Stomach (tissue), 9 donors: ENCODE measurements around the gene SCLT1. TPM values are rescaled to one million over a fixed set of nuclear protein-coding genes. Genes with fewer than 3 reads are reported as not detected.

ENCODE experiments used
- DNase-seq, 2 donors: peaks; one replicate each; pipeline versions ENCODE4 v3.0.0 to v3.0.0-alpha.2; 2013 to 2019
- H3K27ac ChIP-seq, 5 donors: fragments of 200-600 bp in 4 of 5; sonication (generic) in 4 of 5; one replicate each; pipeline ENCODE4 v1.5.1; 2013 to 2019; ENCODE audit warnings: mild to moderate bottlenecking in 1 of 5, moderate library complexity in 1 of 5
- H3K27me3 ChIP-seq, 3 donors: fragments of 200-600 bp; sonication (generic); one replicate each; pipeline ENCODE4 v1.5.1; 2017 to 2019; ENCODE audit warnings: mixed run types in 1 of 3
- H3K36me3 ChIP-seq, 4 donors: fragments of 200-600 bp; sonication (generic); 1 replicate in 3 of 4; 2 replicates in 1 of 4; pipeline ENCODE4 v1.5.1; 2016 to 2019
- H3K4me1 ChIP-seq, 4 donors: fragments of 200-600 bp; sonication (generic); one replicate each; pipeline ENCODE4 v1.5.1; 2016 to 2019
- H3K4me3 ChIP-seq, 4 donors: fragments of 200-600 bp; sonication (generic) in 3 of 4; one replicate each; pipeline ENCODE4 v1.5.1; 2016 to 2019; ENCODE audit warnings: mild to moderate bottlenecking in 1 of 4
- H3K9me3 ChIP-seq, 4 donors: fragments of 200-600 bp; sonication (generic); one replicate each; pipeline ENCODE4 v1.5.1; 2016 to 2019
- EP300 ChIP-seq: sonication (generic); formaldehyde crosslinking; IDR thresholded peaks from one replicate; pipeline ENCODE4 v1.6.1; 2017; ENCODE audit warnings: antibody characterized with exemption
- POLR2A ChIP-seq, 4 donors: fragments of 450-650 bp; IDR thresholded peaks; one replicate each; pipeline ENCODE4 v1.6.1; 2016; ENCODE audit warnings: antibody characterized with exemption in 4 of 4, control low read depth in 2 of 4, mild to moderate bottlenecking in 1 of 4, moderate library complexity in 1 of 4
- POLR2AphosphoS5 ChIP-seq, 3 donors: sonication (generic); formaldehyde crosslinking; IDR thresholded peaks; one replicate each; pipeline ENCODE4 v1.6.1; 2016; ENCODE audit warnings: antibody characterized with exemption in 3 of 3
- WGBS, 5 donors: extraction: QIAGEN DNeasy Blood & Tissue Kit in 3 of 5; methylation state at CpG; one replicate each; pipeline versions ENCODE4 v1.1.5 to v1.1.7; 2013 to 2018; 5-methylcytosine and 5-hydroxymethylcytosine counted together
- intact Hi-C: fragments of 100-400 bp; cut with DNase I; formaldehyde crosslinking; loops from one replicate; pipeline ENCODE4 v1.15.1; 2023; ENCODE audit warnings: low total_unique reads
- polyA plus RNA-seq, 3 donors: library from polyadenylated mRNA; stranded (reverse); fragments of 200-250 nt; gene quantifications; one replicate each; pipeline ENCODE4 v1.2.3, GENCODE V29; 2013
- total RNA-seq, 5 donors: library from RNA; depleted of rRNA; stranded (reverse); fragments of >200 nt; gene quantifications; one replicate each; pipeline versions ENCODE4 v1.1.0 to v1.2.3, GENCODE V29; 2014 to 2016
- TF ChIP-seq, protein P1 (sequence below), 7 experiments: fragments of 450-650 bp in 4 of 7; fragments of 200-600 bp in 3 of 7; sonication (generic) in 3 of 7; IDR thresholded peaks; one replicate each; pipeline ENCODE4 v1.5.1; 2016 to 2019; ENCODE audit warnings: antibody characterized with exemption in 7 of 7, control low read depth in 2 of 7, mild to moderate bottlenecking in 1 of 7
- donor health status: healthy with polysubstance abuse.
- donor health status: Bipolar disorder and iron deficiency.
- donor health status: healthy.

SCLT1 gene
- total and polyA plus RNA-seq, 8 donors: 2.3 to 49.0 (median 12.9) TPM

DNA sequence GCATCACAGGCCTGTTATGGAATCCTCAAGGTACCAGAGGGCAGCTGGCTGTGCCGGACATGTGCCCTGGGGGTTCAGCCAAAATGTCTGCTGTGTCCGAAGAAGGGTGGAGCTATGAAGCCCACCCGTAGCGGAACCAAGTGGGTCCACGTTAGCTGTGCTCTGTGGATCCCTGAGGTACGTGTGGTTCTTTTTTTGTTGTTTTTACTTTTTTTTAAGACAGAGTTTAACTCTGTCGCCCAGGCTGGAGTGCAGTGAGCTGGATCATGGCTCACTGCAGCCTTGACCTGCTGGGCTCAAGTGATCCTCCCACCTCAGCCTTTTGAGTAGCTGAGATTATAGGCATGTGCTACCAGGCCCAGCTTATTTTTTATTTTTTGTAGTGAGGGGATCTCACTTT, 237.7 kb downstream of the SCLT1 start:
- H3K4me3 ChIP-seq: no peak overlapping the region
- peaks cover 78 to 100% (median 99%) of the 10 kb centered on the region in 4 donors for H3K36me3 ChIP-seq
- TF ChIP-seq, protein P1, sequence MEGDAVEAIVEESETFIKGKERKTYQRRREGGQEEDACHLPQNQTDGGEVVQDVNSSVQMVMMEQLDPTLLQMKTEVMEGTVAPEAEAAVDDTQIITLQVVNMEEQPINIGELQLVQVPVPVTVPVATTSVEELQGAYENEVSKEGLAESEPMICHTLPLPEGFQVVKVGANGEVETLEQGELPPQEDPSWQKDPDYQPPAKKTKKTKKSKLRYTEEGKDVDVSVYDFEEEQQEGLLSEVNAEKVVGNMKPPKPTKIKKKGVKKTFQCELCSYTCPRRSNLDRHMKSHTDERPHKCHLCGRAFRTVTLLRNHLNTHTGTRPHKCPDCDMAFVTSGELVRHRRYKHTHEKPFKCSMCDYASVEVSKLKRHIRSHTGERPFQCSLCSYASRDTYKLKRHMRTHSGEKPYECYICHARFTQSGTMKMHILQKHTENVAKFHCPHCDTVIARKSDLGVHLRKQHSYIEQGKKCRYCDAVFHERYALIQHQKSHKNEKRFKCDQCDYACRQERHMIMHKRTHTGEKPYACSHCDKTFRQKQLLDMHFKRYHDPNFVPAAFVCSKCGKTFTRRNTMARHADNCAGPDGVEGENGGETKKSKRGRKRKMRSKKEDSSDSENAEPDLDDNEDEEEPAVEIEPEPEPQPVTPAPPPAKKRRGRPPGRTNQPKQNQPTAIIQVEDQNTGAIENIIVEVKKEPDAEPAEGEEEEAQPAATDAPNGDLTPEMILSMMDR (IDR thresholded peaks at IDR 0.05): no peak
- no peak for TF ChIP-seq POLR2AphosphoS5 (IDR thresholded peaks at IDR 0.05)
- no peak for TF ChIP-seq POLR2A (IDR thresholded peaks at IDR 0.05)
- no peak for TF ChIP-seq EP300
- intact Hi-C loops: no loop called here
- DNase-seq: no peak
- H3K4me1 ChIP-seq: peaks cover 0 to 35% (median 13%) of the 10 kb centered on the region in 4 donors
- no peak overlapping the region for H3K27ac ChIP-seq
- no peaks in the 10 kb centered on the region for H3K9me3 ChIP-seq
- no peaks in the 10 kb centered on the region for H3K27me3 ChIP-seq
- WGBS, 5 donors: 88 to 94% (median 93%) methylated on average over 7 of the region's 7 CpGs

GRCh38 chr4:128854433-128854832, 238.9 kb downstream of the SCLT1 start:
- no peak overlapping the region for H3K27ac ChIP-seq
- H3K4me1 ChIP-seq: peaks cover 0 to 25% (median 7%) of the 10 kb centered on the region in 4 donors
- peak in 1 of 2 donors; percentile 34 for DNase-seq
- H3K4me3 ChIP-seq: no peak overlapping the region
- WGBS, 5 donors: 51 to 62% (median 60%) methylated on average over 6 of the region's 6 CpGs
- TF ChIP-seq, protein P1 (IDR thresholded peaks at IDR 0.05): no peak
- TF ChIP-seq POLR2AphosphoS5 (IDR thresholded peaks at IDR 0.05) (no peak), EP300 (no peak), POLR2A (IDR thresholded peaks at IDR 0.05) (no peak)
- no peaks in the 10 kb centered on the region for H3K27me3 ChIP-seq
- H3K9me3 ChIP-seq: no peaks in the 10 kb centered on the region
- intact Hi-C loops: no loop called here
- peaks cover 82 to 100% (median 100%) of the 10 kb centered on the region in 4 donors for H3K36me3 ChIP-seq

GRCh38 chr4:128853741-128854140, 239.6 kb downstream of the SCLT1 start:
- H3K27me3 ChIP-seq: no peaks in the 10 kb centered on the region
- TF ChIP-seq POLR2A (IDR thresholded peaks at IDR 0.05): no peak
- TF ChIP-seq POLR2AphosphoS5 (IDR thresholded peaks at IDR 0.05): no peak
- TF ChIP-seq, protein P1 (IDR thresholded peaks at IDR 0.05): no peak
- TF ChIP-seq EP300: no peak
- H3K4me3 ChIP-seq: no peak overlapping the region
- intact Hi-C loops: no loop called here
- WGBS, 5 donors: 81 to 89% (median 84%) methylated on average over 5 of the region's 5 CpGs
- H3K27ac ChIP-seq: no peak overlapping the region
- peaks cover 0 to 18% (median 3%) of the 10 kb centered on the region in 4 donors for H3K4me1 ChIP-seq
- peaks cover 88 to 100% (median 100%) of the 10 kb centered on the region in 4 donors for H3K36me3 ChIP-seq
- H3K9me3 ChIP-seq: no peaks in the 10 kb centered on the region
- DNase-seq: no peak

DNA sequence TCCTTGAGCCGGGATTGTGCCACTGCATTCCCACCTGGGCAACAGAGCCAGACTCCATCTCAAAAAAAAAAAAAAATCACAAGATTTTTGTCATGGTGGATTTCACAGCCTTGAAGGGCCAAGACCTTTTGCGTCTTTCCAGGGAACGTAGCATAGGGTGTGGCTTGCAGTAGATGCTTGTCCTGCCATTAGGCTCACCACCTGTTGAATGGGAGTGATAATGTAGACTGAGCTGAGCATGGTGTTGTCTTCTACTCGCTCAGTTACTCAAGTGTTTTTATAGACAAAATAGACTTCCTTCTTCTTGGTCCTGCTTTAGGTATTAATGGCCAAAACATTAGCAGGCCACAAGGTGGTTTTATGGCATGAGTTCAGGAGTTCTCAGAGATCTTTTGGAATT, 243.1 kb downstream of the SCLT1 start:
- TF ChIP-seq POLR2AphosphoS5 (IDR thresholded peaks at IDR 0.05) (no peak), EP300 (no peak), POLR2A (IDR thresholded peaks at IDR 0.05) (no peak)
- TF ChIP-seq, protein P1 (IDR thresholded peaks at IDR 0.05): no peak
- no peak for DNase-seq
- Histone ChIP-seq H3K27me3 (no peaks in the 10 kb centered on the region), H3K4me3 (no peak overlapping the region), H3K27ac (no peak overlapping the region), H3K9me3 (no peaks in the 10 kb centered on the region), H3K4me1 (peaks cover 3 to 43% (median 22%) of the 10 kb centered on the region in 4 donors), H3K36me3 (peaks cover 83 to 100% (median 100%) of the 10 kb centered on the region in 4 donors)
- intact Hi-C loops: no loop called here
- WGBS, 5 donors: 89 to 96% (median 94%) methylated on average over 4 of the region's 4 CpGs
